Amniotic stem cell (primary cell): ENCODE measurements around the gene SEMA5A.

Experiments
- DNase-seq: peaks from one replicate; lab custom pipeline; 2025; lab: John Stamatoyannopoulos, UW

SEMA5A gene

DNA sequence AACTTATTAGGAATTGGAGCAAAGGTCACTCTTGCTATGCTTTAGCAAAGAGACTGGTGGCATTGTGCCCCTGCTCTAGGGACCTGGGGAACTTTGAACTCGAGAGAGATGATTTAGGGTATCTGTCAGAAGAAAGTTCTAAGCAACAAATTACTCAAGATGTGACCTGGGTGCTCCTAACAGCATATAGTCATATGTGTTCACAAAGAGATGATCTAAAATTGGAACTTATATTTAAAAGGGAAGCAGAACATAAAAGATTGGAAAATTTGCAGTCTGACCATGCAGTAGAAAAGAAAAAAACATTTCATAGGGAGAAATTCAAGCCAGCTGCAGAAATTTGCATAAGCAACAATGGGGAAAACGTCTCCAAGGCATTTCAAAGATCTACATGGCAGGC is 68.3 kb downstream of the SEMA5A start:
- no peak for DNase-seq

DNA sequence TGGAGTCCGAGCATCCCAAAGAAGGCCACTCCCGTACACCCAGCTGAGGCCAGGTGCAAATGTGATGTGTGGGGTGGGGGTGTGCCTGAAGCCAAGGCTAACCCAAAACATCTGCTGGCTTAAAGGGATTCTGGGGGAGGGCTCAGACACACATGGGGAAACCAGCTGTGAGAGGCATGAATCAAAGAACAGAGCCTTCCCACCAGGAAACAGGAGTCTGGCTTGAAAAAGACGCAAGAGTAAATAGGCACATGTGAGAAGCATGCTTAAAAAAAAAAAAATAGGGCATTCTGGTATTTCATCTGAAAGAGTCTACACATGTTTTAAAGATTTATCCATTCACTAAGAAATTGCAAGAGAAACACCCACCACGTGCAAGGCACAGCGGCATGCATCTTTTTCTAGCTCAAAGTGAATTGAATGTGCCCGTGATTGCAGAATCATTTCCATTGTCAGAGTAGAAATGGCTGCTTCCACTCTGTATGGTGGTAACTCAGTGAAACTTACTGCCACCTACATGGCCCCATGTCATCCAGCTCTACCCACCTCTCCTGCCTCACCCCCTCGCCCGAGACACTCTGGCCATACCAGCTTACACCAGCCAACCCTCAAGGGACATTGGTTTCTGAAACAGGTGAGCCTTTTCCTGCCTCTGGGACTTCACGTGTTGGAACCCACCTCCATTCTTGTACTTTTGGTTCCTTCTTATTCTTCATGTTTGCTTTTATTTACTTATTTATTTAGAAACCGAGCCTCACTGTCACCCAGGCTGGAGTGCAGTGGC is 71.5 kb downstream of the SEMA5A start:
- no peak for DNase-seq

DNA sequence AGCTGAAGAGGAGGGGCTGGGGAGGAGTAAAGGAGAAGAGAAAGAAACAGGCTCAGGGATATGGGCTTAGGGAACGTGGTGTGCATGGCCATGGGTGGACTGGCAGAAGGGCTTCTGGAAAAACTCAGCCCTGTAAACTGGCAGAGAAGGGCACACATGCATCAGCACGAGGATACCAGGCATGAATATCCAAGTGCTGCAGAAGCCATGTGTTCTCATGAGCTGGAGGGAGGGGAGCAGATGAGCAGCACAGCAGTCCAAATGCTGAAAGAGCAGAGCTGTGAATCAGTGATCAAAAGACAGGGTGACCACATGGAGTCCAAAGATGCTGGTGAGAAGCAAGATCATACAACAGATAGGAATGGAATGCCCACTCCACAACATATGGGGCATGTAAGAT is 72.3 kb downstream of the SEMA5A start:
- DNase-seq = no peak

DNA sequence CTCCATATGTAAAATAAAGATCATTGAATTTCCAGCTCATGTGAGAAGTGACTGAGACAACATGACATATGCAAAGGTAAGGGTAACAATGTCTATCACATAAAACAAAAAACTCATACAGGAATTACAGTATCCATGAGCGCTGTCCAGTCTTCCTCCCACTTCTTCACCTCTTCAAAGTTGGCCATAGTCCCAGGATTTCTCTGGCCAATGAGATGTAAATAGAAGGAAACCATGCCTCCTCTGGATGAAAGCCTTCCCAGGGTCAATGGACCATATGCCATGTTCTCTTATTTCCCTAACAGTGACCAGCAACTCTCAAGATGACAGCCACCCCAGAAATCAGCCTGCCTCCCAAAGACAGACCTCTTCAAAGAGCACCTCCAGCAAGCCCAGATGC is 75.5 kb downstream of the SEMA5A start:
- no peak for DNase-seq

DNA sequence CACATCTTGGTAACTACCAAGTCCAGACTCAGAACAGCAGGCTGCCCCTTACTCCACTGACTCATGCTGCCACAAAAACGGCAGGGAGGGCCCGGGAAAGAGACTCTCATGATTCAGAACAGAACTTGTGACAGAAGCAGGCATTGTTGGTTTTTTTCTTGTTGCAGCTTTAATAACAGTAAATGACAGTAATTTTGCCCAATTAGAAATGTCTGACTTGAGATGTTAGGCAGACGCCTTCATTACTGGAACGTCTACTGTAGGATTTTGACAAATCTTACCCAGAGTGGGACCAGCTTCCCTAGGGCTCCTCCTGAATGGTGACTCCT is 77.9 kb downstream of the SEMA5A start:
- peak; percentile 69 for DNase-seq

DNA sequence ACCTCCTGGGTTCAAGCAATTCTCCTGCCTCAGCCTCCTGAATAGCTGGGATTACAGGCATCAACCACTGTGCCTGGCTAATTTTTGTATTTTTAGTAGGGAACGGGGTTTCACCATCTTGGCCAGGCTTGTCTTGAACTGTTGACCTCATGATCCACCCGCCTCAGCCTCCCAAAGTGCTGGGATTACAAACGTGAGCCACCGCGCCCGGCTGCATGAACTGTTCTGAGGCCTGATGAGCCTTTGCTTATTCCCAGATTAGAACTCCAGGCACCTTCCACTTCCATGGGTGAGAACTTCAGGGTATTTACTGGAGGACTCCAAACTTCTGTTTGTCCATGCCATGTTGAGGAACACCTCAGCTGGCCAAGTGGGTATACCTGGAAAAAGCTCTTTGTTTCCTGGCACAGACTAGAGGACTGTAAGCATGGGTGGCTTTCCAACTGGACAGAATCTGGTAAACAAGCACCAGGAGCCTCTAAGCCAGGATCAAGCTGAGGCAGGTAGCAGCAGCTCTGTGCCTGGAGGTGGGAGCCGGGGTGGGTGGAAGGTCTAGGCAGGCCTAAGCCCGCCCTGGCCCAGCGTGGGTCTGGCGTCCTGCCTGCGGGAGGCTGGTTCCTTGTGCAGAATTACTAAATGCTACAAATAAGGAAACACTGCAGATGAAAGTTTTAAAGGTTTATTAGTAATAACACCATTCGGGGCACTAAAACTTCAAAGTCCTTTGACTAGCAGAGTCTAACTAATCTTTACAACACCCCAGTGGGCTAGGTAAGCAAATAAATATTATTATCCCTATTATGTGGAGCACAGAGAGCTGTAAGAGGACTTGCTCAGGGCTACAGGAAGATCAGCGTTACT is 78.4 kb downstream of the SEMA5A start:
- DNase-seq = no peak

DNA sequence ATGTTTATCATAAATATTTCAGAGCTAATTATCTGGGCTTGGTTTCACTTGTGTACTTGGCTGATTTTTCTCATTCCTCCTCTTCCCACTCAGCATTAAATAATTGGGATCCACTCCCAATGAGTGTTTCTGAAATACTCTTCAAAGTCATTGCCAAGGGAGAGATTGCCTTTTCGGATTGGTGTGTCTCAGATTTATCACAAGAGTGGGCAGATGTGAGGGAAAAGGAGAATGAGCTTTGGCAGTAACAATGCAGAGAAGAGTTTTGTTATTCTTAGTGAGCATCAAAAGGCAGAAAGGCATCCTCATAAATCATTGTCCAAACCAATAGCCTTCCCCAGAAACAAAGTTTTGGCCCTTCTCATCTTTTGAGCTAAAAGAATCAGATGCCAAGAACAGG is 79.2 kb downstream of the SEMA5A start:
- no peak for DNase-seq

DNA sequence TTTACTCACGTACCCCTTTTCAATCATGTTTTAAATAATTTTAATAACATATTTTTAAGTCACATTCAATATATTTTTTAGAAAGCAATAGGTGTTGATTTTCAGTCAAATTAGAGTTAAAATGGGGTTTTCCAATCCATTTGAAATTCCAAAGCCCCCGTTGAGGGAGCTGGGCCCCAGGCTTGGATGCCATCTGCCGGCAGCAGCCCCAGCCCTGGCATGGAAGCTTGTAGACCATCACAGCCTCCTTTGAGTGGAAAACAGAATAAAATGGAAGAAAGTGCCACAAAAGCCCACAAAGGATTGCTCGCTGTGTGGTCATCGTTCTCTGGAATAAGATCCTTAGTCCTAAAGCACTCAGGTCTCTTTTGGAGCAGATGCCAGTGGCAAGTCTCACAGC is 81.4 kb downstream of the SEMA5A start:
- DNase-seq = no peak

DNA sequence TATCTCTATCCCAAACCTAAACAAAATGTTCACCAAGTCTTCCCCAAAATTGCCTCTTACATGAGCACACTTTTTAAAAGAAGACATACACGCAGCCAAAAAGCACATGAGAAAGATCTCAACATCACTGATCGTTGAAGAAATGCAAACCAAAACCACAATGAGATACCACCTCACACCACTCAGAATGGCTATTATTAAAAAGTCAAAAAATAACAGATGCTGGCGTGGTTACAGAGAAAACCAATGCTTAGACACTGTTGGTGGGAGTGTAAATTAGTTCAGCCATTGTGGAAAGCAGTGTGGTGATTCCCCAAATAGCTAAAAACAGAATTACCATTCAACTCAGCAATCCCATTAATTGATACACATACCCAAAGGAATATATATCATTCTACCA is 83.8 kb downstream of the SEMA5A start:
- no peak for DNase-seq

DNA sequence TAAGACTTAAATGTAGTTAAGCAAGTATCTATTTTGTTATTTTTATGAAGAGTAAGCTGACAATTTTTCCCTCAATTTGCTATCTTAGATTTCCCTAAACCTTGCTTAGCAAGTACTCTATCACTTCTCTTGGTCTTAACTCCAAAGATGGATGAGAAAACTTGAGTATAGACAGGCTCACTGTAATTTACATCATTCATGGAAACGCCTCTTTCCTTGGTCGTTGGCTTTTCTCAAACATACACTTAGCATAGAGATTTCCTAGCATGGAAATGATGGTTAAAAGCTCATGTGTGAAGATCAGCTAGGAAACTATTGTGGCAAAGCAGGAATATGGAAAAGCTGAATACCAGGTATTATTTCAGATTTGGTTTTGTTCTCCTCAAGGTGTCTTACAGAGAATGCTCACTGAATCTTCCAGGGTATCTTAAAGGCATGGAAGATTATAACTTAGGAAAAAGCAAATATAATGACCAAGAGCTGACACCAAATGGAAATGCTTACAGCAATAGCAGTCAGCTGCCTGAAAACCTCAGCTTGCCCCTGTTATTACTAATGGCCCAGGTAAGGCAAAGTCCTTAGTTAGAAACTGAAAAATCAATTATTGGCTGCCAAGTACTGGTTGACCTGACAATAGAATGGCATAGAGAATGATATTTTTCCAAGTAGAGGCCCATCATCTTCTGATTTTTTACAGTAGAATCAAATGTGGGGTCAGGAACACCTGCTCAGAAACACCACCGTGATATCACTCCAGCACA is 84.8 kb downstream of the SEMA5A start:
- no peak for DNase-seq

DNA sequence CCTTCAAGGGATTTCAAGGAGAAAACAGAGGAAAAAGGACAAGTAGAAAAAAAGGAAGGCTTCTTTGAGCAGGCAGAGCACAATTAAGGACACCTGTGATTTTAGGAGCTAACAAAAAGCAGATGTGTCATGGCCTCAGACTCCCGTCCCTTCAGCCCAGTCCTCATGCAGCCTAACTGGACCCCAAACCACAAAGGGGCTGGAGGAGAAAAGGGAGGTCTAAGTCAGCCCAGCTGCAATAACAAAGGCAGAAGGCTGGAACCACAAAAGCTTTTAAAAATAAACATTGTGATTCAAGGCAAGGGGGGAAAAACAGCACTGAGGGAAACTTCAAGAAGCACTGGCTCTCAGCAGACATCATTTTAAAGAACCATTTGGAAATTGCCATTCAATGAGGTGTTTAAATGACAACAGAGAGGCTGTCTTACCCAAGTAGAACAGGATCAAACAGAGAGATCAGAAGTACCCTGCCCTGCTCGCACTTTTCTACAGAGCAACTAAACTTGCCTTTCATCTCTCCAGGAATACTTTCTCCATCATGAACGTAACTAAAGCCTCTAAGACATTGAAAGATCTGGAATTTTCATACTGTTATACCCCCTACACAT is 89.3 kb downstream of the SEMA5A start:
- peak; percentile 35 for DNase-seq

DNA sequence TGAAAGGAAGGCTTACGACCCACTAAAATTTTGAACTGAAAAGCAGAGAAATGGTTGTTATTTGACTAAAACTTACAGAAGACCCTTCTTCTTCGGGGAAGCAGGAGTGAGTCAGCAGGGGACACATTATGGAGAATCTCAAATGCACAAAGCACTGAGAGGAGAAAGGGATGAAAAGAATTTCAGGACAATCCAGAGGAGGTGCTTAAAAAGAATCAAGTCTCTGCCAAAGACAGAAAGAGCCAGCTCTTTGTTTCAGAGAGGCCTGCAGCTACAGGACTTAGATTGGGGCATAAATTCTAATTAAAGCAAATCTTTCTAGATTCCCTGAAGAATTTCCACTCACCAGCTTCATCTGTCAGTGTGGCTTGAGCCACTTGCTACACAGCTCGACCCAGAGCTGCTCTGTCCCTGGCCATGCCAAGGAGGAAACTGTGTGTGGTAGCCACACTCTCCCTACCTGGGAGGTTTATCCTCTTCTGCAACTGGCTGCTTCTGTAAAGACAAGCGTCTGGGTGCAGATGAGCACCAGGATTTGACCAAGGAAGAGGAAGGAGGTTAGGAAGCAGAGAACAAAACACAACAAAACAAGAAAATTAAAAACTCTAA is 89.9 kb downstream of the SEMA5A start:
- DNase-seq = no peak

DNA sequence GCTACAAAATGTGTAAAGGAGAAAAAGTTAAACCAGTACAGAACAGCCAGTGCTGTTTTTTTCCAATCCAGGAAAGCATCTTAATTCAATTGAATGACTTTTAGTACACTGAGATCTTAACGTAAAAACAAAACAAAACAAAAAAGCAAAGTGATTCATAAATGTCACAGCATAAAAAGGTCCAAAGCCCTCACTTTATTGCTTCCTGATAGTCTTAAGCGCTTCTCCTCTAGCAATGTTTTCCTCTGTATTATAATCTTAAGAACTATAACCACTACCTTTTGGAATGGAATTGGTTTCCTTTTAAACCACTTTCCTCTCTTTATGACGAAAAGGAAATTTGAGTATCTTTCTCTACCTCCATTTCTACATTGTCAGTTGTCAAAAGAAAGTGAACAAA is 91.4 kb downstream of the SEMA5A start:
- no peak for DNase-seq

DNA sequence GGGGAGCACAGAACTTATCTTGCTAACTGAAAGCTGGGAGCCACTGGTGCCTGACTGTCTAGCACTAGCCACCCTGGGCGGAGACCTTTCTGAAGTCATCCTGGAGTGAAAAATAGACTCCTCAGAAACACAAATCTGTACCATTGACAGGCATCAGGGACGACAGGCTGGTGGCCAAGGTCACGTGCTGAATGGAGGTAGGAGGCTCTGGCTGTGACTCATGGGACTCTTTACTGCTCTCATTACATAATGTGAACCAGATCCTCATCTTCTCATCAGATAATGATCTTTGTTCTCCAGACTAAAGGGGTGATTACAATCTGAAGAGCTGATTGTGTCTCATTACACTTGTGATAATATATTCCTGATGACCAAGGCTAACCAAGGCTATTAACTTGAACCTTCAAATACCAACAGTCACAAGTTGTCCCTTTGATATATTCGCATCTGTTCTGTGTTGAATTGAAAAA is 91.8 kb downstream of the SEMA5A start:
- no peak for DNase-seq

DNA sequence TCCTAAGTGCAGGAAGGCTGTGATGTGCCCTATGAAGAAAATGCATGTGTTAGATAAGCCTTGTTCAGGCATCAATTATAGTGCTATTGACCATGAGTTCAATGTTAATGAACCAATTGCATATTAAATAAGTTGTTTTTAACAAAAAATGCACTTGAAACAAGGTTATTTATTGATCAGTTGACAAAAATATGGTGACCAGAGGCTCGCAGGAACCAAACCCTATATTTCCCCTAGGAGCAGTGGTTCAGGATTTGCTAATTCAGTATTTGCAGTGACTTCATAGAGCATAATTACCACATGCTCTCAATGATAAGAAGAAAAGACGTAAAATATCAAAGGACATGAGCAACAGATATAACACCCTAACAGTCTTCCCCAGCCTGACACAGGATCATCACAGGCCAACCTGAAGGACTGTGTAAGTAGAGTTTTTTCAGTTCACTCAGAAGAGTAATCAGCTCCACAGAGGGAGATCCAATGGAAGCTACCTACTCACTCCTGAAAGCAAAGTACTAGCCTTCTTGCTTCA is 92.3 kb downstream of the SEMA5A start:
- DNase-seq = no peak

DNA sequence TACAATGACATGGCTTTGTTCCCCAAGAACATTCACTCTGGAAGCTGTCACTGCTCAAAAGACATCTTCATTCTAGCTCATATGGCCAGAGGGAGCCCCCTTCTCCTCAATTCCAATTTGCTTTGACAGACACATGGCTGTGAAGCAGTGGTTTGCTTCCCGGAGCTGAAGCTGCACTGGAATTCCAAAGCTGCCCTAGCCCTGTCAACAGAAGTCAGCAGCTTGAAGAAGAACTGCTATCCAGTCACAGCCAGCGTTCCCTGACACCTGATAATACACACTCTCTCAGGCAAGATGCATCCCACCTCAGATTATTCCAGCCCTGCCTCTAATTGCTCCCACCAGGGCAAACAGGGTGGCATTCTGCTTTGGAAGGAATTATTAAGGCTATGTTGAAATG is 93.7 kb downstream of the SEMA5A start:
- DNase-seq = no peak

DNA sequence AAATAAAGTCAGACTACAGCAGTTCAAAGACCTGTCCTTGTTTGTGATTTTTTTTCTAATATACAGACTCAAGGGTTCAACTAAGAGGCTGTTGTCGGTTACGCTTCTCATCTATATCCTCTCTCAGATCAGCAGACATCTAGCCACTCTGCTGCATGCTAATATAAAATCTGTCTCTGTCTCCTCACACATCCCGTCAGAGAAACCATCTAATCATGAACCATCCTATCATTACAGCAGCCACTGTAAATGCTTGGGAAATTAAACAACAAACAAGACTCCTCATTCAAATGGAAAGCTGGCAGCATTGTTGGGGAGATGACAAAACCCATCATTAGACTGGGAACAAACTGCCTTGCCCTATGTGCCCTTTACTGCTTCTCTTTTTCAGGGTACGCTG is 94.8 kb downstream of the SEMA5A start:
- DNase-seq = no peak

DNA sequence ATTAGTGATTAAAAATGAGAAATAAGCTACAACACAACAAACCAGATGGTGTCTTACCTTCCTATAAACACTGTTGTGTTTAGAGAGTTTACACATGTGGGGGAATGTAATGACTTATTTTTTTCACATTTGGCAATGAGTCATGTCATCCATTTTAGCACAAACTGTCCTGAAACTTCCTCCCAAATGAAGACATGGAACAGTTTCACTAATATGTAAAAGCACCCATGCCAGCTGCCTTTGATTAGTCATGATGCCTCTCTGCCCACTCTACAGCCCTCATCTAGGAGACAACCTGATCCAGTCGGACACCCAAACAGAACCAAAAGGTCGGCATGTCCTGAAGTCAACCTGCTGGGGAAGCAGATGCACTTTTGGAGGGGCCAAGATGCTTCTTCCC is 98.2 kb downstream of the SEMA5A start:
- DNase-seq = no peak

DNA sequence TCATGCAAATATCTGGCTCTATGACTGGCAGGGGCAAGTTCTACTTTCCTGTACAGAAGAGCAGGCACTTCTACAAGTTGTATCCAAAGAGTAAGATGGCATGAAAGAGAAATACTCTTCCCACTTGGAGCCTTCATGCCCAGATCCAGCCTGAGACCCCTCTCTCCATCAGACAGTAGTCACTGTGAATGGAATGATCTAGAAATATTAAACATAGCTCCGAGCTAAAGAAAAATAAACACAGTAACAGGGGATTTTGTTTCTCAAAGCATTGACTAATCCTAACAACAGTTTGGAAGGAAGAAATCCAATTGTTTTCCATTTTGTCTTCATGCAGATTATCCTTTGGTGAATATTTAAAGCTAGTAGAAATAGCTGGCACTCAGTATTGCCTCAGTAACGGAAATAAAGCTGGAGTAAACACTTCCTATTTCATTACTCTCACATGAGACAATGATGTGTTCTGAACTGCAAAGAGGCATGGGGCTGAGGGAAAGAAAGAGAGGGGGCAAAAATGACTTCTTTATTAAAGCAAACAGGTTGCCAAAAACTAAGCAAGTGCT is 100.0 kb downstream of the SEMA5A start:
- DNase-seq = no peak

DNA sequence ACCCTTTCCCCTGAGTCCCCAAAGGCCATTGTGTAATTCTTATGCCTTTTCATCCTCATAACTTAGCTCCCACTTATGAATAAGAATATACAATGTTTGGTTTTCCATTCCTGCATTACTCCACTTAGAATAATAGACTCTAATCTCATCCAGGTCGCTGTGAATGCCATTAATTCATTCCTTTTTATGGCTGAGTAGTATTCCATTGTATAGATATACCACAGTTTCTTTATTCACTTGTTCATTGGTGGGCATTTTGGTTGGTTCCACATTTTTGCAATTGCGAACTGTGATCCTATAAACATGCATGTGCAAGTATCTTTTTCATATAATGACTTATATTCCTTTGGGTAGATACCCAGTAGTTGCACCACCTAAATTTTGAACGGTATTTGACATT is 101.5 kb downstream of the SEMA5A start:
- DNase-seq = no peak

DNA sequence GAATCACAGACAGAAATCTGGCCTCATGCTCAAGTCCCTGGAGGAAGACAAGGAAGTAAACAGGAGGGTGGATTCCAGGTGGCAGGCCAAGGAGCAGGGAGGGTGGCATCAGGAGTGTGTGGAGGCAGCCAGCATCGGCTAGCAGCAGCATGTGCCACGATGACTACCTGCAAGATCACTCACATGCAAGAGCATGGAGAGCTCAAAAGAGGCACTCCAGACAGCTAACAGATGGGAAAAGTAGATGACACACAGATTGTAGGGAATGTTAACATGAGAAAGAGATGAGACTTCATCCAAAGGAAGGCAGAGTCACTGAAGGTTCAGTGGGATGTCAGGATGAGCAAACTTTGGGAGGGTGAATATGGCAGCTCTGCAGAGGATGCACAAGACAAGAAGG is 104.3 kb downstream of the SEMA5A start:
- no peak for DNase-seq
